SU-DHL-6 (cell line): ENCODE data around the gene RBM23.
"Not testable (repeated sequence)": the region's sequence is repeated elsewhere in the genome, so short reads cannot be mapped to it uniquely, and the experiment has no call there.

Experiments used
- CTCF ChIP-seq: fragments of 200-600 bp; sonication (generic); IDR thresholded peaks from one replicate; pipeline ENCODE4 v1.5.1; 2017; ENCODE audit warnings: antibody characterized with exemption, mild to moderate bottlenecking, low read length, moderate library complexity; ENCODE audit not compliant: insufficient read depth, poor library complexity, severe bottlenecking
- EZH2phosphoT487 ChIP-seq: fragments of 200-600 bp; sonication (generic), shearing (Covaris generic); conservative IDR thresholded peaks from 2 replicates; pipeline ENCODE4 v1.6.1; 2018; ENCODE audit warnings: mild to moderate bottlenecking, antibody characterized with exemption, low read length, moderate library complexity, mixed read lengths

GRCh38 chr14:22951795-22952194, 32.8 kb upstream of the RBM23 start:
- not testable (repeated sequence) for TF ChIP-seq CTCF, EZH2phosphoT487
